Measurements from ENCODE around the gene HDGFL3. TPM values are rescaled to one million over a fixed set of nuclear protein-coding genes. Genes with fewer than 3 reads are reported as not detected.

The HDGFL3 gene
- total and polyA plus RNA-seq, 9 of the 15 experiments (the other 6 are each of a cell fraction or from before 2014, with no cell fraction given), result 6.7 to 42.0 (median 31.4) TPM

GRCh38 chr15:83092309-83092976, 115.2 kb downstream of the HDGFL3 start (continued):
- TF ChIP-seq, protein P1, sequence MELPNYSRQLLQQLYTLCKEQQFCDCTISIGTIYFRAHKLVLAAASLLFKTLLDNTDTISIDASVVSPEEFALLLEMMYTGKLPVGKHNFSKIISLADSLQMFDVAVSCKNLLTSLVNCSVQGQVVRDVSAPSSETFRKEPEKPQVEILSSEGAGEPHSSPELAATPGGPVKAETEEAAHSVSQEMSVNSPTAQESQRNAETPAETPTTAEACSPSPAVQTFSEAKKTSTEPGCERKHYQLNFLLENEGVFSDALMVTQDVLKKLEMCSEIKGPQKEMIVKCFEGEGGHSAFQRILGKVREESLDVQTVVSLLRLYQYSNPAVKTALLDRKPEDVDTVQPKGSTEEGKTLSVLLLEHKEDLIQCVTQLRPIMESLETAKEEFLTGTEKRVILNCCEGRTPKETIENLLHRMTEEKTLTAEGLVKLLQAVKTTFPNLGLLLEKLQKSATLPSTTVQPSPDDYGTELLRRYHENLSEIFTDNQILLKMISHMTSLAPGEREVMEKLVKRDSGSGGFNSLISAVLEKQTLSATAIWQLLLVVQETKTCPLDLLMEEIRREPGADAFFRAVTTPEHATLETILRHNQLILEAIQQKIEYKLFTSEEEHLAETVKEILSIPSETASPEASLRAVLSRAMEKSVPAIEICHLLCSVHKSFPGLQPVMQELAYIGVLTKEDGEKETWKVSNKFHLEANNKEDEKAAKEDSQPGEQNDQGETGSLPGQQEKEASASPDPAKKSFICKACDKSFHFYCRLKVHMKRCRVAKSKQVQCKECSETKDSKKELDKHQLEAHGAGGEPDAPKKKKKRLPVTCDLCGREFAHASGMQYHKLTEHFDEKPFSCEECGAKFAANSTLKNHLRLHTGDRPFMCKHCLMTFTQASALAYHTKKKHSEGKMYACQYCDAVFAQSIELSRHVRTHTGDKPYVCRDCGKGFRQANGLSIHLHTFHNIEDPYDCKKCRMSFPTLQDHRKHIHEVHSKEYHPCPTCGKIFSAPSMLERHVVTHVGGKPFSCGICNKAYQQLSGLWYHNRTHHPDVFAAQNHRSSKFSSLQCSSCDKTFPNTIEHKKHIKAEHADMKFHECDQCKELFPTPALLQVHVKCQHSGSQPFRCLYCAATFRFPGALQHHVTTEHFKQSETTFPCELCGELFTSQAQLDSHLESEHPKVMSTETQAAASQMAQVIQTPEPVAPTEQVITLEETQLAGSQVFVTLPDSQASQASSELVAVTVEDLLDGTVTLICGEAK (IDR thresholded peaks at IDR 0.05), result peak; percentile 24
- TF ChIP-seq, protein P1 (CRISPR knock-in tag; IDR thresholded peaks at IDR 0.05), result no peak
- no peak for TF ChIP-seq BRF2 (IDR thresholded peaks at IDR 0.05; ENCODE audit: borderline replicate concordance, insufficient read depth, insufficient read length)
- no peak for TF ChIP-seq ZNF707 (CRISPR knock-in tag; conservative IDR thresholded peaks at IDR 0.05)
- peak; percentile 78 for TF ChIP-seq NFRKB (IDR thresholded peaks at IDR 0.05; ENCODE audit: low read depth)
- peak; percentile 92 for TF ChIP-seq POLR2H (tag; IDR thresholded peaks at IDR 0.05; ENCODE audit: low read depth)
- TF ChIP-seq CBX3 (IDR thresholded peaks at IDR 0.05; ENCODE audit: borderline replicate concordance in 1 of 2, low read length in 2 of 2), result peak in 1 of 2 experiments; percentile 82; a peak in 1 of 3 replicates
- peak; percentile 88 for TF ChIP-seq LEF1 (IDR thresholded peaks at IDR 0.05)
- TF ChIP-seq, protein P2, sequence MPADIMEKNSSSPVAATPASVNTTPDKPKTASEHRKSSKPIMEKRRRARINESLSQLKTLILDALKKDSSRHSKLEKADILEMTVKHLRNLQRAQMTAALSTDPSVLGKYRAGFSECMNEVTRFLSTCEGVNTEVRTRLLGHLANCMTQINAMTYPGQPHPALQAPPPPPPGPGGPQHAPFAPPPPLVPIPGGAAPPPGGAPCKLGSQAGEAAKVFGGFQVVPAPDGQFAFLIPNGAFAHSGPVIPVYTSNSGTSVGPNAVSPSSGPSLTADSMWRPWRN (IDR thresholded peaks at IDR 0.05; ENCODE audit: low read depth), result 0 out of 2 replicates have a peak, but pooled peaks have one; percentile 38
- peak; percentile 73 for TF ChIP-seq POLR2B (IDR thresholded peaks at IDR 0.05; ENCODE audit: low read depth, partially characterized antibody)
- TF ChIP-seq NR3C1 (CRISPR knock-in tag; IDR thresholded peaks at IDR 0.05), result no peak
- no peak for TF ChIP-seq ZNF23 (CRISPR knock-in tag; IDR thresholded peaks at IDR 0.05)
- no peak for TF ChIP-seq ZNF551 (CRISPR knock-in tag; IDR thresholded peaks at IDR 0.05)
- TF ChIP-seq MAX (CRISPR knock-in tag; IDR thresholded peaks at IDR 0.05), result no peak
- TF ChIP-seq ZNF347 (CRISPR knock-in tag; IDR thresholded peaks at IDR 0.05; ENCODE audit: low read depth), result no peak
